B cell (primary cell): ENCODE results near the gene ITGB6. TPM values are rescaled to one million over a fixed set of nuclear protein-coding genes. Genes with fewer than 3 reads are reported as not detected.

ENCODE experiments used
- ATAC-seq: fragments of 200-7000 bp; cut with Tn5 transposase; one replicate; pipeline ENCODE4 v1.10.0; 2021; ENCODE audit warnings: low read depth, mild to moderate bottlenecking, moderate number of reproducible peaks, moderate library complexity
- CTCF ChIA-PET: fragments of 350-600 bp; sonication (Branson Sonifier 250); formaldehyde crosslinking; loops from one replicate; lab custom pipeline; 2021; ENCODE audit warnings: antibody characterized with exemption, inconsistent platforms; lab: Charles Lee
- POLR2A ChIA-PET: fragments of 350-600 bp; sonication (Branson Sonifier 250); formaldehyde crosslinking; loops from one replicate; lab custom pipeline; 2021; ENCODE audit warnings: antibody characterized with exemption; lab: Charles Lee
- DNase-seq: peaks from one replicate; pipeline ENCODE4 v3.0.0; 2013
- H2AFZ ChIP-seq: 2 replicates; pipeline ENCODE4 v1.6.1; 2012; ENCODE audit warnings: mild to moderate bottlenecking, low read depth, low read length; ENCODE audit not compliant: insufficient read depth, poor library complexity, severe bottlenecking
- H3K27ac ChIP-seq, 2 donors: 1 replicate in 1 of 2; 2 replicates in 1 of 2; pipeline ENCODE4 v1.5.1; 2012 to 2013; ENCODE audit warnings: low read length in 2 of 2, mild to moderate bottlenecking in 2 of 2, moderate library complexity in 1 of 2
- H3K27me3 ChIP-seq, 4 experiments: fragments of 200-600 bp in 1 of 4; sonication (generic) in 1 of 4; replicated peaks in 1 of 4; 1 replicate in 2 of 4; 2 replicates in 2 of 4; pipeline versions ENCODE4 v1.6.1 to v1.7.0; 2013 to 2016; ENCODE audit warnings: low read length in 3 of 4, mild to moderate bottlenecking in 2 of 4, mixed read lengths in 1 of 4, moderate library complexity in 1 of 4; ENCODE audit not compliant: insufficient read depth in 4 of 4, control insufficient read depth in 3 of 4; ENCODE audit errors: control extremely low read depth in 1 of 4
- H3K36me3 ChIP-seq, 2 experiments: replicated peaks in 1 of 2; 1 replicate in 1 of 2; 2 replicates in 1 of 2; pipeline versions ENCODE4 v1.6.1 to v1.7.1; 2013; ENCODE audit warnings: low read length in 1 of 2; ENCODE audit not compliant: insufficient read depth in 2 of 2, control insufficient read depth in 1 of 2; ENCODE audit errors: control extremely low read depth in 1 of 2, extremely low read depth in 1 of 2
- H3K4me1 ChIP-seq, 2 donors: fragments of 200-600 bp in 1 of 2; sonication (generic) in 1 of 2; 1 replicate in 1 of 2; 2 replicates in 1 of 2; pipeline versions ENCODE4 v1.5.1 to v1.6.1; 2013 to 2017; ENCODE audit warnings: low read length in 2 of 2; ENCODE audit not compliant: control insufficient read depth in 2 of 2, insufficient read depth in 2 of 2
- H3K4me2 ChIP-seq: replicated peaks from 2 replicates; pipeline ENCODE3; 2012; ENCODE audit warnings: mild to moderate bottlenecking, low read depth, low read length; ENCODE audit not compliant: poor library complexity, severe bottlenecking
- H3K4me3 ChIP-seq, 5 experiments: fragments of 200-600 bp in 1 of 5; sonication (generic) in 1 of 5; 1 replicate in 3 of 5; 2 replicates in 2 of 5; pipeline versions ENCODE4 v1.5.1 to v1.7.0; 2011 to 2016; ENCODE audit warnings: low read length in 4 of 5, mild to moderate bottlenecking in 4 of 5, low read depth in 2 of 5, control low read depth in 1 of 5, moderate library complexity in 1 of 5; ENCODE audit not compliant: insufficient read depth in 1 of 5; ENCODE audit errors: control extremely low read depth in 1 of 5, extremely low read depth in 1 of 5
- H3K79me2 ChIP-seq: fragments of 200-600 bp; sonication (generic); one replicate; pipeline ENCODE4 v1.6.0; 2016; ENCODE audit warnings: low read length; ENCODE audit not compliant: control insufficient read depth, insufficient read depth
- H3K9ac ChIP-seq: fragments of 200-600 bp; sonication (generic); 2 replicates; pipeline ENCODE4 v1.6.1; 2017; ENCODE audit warnings: mild to moderate bottlenecking, low read length, moderate library complexity
- H3K9me3 ChIP-seq, 3 donors: one replicate each; pipeline versions ENCODE4 v1.6.1 to v1.7.1; 2013; ENCODE audit warnings: low read length in 2 of 3; ENCODE audit not compliant: control insufficient read depth in 2 of 3, insufficient read depth in 1 of 3; ENCODE audit errors: control extremely low read depth in 1 of 3
- H4K20me1 ChIP-seq: 2 replicates; pipeline ENCODE4 v1.6.0; 2012; ENCODE audit warnings: mild to moderate bottlenecking, low read length; ENCODE audit not compliant: insufficient read depth, control insufficient read depth, poor library complexity, severe bottlenecking
- H3K27ac Mint-ChIP-seq: one replicate; pipeline ENCODE4 v1.8.0; 2021; ENCODE audit warnings: mixed read lengths
- H3K27me3 Mint-ChIP-seq: one replicate; pipeline ENCODE4 v1.8.0; 2021; ENCODE audit warnings: mixed read lengths
- H3K4me1 Mint-ChIP-seq: one replicate; pipeline ENCODE4 v1.8.0; 2021; ENCODE audit warnings: mixed read lengths
- H3K4me3 Mint-ChIP-seq: one replicate; pipeline ENCODE4 v1.8.0; 2021; ENCODE audit warnings: mixed read lengths
- H3K9me3 Mint-ChIP-seq: one replicate; pipeline ENCODE4 v1.8.0; 2022; ENCODE audit warnings: mixed read lengths; ENCODE audit not compliant: insufficient read depth
- EZH2 ChIP-seq: IDR thresholded peaks from 2 replicates; pipeline ENCODE4 v1.6.1; 2012; ENCODE audit warnings: borderline replicate concordance, low read depth, mild to moderate bottlenecking, moderate library complexity, low read length; ENCODE audit not compliant: insufficient read depth, poor library complexity, severe bottlenecking
- WGBS: methylation state at CpG from one replicate; pipeline ENCODE4 v1.1.5; 2013; ENCODE audit warnings: missing lambda C conversion rate; ENCODE audit not compliant: insufficient coverage; 5-methylcytosine and 5-hydroxymethylcytosine counted together
- intact Hi-C: fragments of 100-400 bp; cut with micrococcal nuclease; formaldehyde crosslinking; loops from one replicate; pipeline ENCODE4 v1.10.0; 2022
- polyA plus RNA-seq: library from polyadenylated mRNA; depleted of rRNA; stranded (reverse); fragments of >200 nt; gene quantifications from 2 replicates; pipeline ENCODE4 v1.2.3, GENCODE V29; 2012
- total RNA-seq, 2 donors: library from RNA; stranded (reverse); fragments of 120-200 nt in 1 of 2; gene quantifications; 1 replicate in 1 of 2; 2 replicates in 1 of 2; pipeline versions ENCODE4 v1.2.3 to v1.2.4, GENCODE V29; 2013 to 2022
- TF ChIP-seq, protein P1 (sequence below): fragments of 200-600 bp; IDR thresholded peaks from one replicate; pipeline ENCODE4 v1.8.0; 2022; ENCODE audit warnings: antibody characterized with exemption, mild to moderate bottlenecking

Gene ITGB6
- total and polyA plus RNA-seq, 2 donors (not counting 1 experiment from before 2014, with no cell fraction given), result not detected

DNA sequence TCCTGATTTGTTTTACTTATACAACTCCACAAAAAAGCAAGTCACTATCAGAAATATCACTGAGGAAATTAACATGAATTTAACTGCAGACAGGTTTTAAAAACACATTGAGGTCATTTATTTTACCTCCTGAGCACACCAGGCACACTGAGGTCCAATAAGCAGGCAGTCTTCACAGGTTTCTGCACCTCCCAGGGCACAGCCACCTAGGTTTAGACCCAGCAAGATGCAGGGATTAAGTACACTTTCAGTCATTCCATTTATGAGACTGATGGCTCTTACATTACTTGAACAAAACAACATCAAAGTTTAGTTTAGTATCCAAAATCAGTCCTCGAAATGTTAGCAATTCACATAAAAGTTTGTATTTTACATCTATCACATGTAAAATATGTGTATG, 1.0 kb downstream of the ITGB6 start:
- no peaks in the 10 kb centered on the region for H3K9me3 Mint-ChIP-seq
- no peak overlapping the region for H3K27ac Mint-ChIP-seq
- DNase-seq (no peak), ATAC-seq (no peak)
- ChIA-PET POLR2A (no interaction called here), CTCF (no interaction called here)
- intact Hi-C loops, result no loop called here
- H3K4me2 ChIP-seq, result no peak overlapping the region
- no peaks in the 10 kb centered on the region for H4K20me1 ChIP-seq
- H3K4me1 Mint-ChIP-seq, result peaks cover 4% of the 10 kb centered on the region
- H3K4me1 ChIP-seq, result no peaks in the 10 kb centered on the region
- TF ChIP-seq, protein P1, sequence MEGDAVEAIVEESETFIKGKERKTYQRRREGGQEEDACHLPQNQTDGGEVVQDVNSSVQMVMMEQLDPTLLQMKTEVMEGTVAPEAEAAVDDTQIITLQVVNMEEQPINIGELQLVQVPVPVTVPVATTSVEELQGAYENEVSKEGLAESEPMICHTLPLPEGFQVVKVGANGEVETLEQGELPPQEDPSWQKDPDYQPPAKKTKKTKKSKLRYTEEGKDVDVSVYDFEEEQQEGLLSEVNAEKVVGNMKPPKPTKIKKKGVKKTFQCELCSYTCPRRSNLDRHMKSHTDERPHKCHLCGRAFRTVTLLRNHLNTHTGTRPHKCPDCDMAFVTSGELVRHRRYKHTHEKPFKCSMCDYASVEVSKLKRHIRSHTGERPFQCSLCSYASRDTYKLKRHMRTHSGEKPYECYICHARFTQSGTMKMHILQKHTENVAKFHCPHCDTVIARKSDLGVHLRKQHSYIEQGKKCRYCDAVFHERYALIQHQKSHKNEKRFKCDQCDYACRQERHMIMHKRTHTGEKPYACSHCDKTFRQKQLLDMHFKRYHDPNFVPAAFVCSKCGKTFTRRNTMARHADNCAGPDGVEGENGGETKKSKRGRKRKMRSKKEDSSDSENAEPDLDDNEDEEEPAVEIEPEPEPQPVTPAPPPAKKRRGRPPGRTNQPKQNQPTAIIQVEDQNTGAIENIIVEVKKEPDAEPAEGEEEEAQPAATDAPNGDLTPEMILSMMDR, result no peak
- TF ChIP-seq EZH2, result no peak
- H3K27ac ChIP-seq, result no peak overlapping the region
- H2AFZ ChIP-seq, result no peak overlapping the region
- no peaks in the 10 kb centered on the region for H3K9me3 ChIP-seq
- no peak overlapping the region for H3K4me3 Mint-ChIP-seq
- H3K27me3 Mint-ChIP-seq, result no peaks in the 10 kb centered on the region
- no CpG with 5 or more reads among the region's 1 CpG for WGBS
- no peak overlapping the region for H3K9ac ChIP-seq
- no peaks in the 10 kb centered on the region for H3K27me3 ChIP-seq
- no peaks in the 10 kb centered on the region for H3K79me2 ChIP-seq
- H3K36me3 ChIP-seq, result no peaks in the 10 kb centered on the region
- no peak overlapping the region for H3K4me3 ChIP-seq

DNA sequence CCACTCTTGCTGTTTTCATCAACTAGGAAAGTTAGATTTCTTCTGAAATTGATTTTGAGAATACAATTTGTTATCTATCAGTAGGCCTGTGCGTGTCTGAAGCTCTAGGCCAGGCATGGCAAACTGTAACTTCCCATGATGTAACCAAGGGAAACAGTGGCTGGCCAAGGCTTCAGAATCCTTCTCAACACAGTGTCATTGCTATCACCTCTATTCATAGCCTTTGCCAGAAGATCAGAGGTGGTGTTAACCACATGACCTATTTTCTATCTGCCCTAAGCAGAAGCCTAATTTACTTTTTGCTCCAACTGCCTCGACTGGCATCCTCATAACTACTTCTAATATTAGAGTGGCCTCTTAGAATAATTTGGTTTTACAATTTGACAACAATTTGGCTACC, 2.5 kb downstream of the ITGB6 start:
- H3K4me3 Mint-ChIP-seq, result no peak overlapping the region
- intact Hi-C loops, result no loop called here
- Histone ChIP-seq H3K27me3 (no peaks in the 10 kb centered on the region), H3K4me3 (no peak overlapping the region), H3K27ac (no peak overlapping the region), H3K36me3 (no peaks in the 10 kb centered on the region), H3K9me3 (no peaks in the 10 kb centered on the region), H3K79me2 (no peaks in the 10 kb centered on the region), H4K20me1 (no peaks in the 10 kb centered on the region), H3K9ac (no peak overlapping the region), H3K4me2 (no peak overlapping the region), H3K4me1 (no peaks in the 10 kb centered on the region), H2AFZ (no peak overlapping the region)
- ATAC-seq, result no peak
- DNase-seq, result no peak
- H3K27me3 Mint-ChIP-seq, result no peaks in the 10 kb centered on the region
- TF ChIP-seq, protein P1, result no peak
- TF ChIP-seq EZH2, result no peak
- H3K4me1 Mint-ChIP-seq, result peaks cover 4% of the 10 kb centered on the region
- POLR2A ChIA-PET, result no interaction called here
- WGBS, result 100% methylated on average over 1 of the region's 2 CpGs
- no peak overlapping the region for H3K27ac Mint-ChIP-seq
- H3K9me3 Mint-ChIP-seq, result no peaks in the 10 kb centered on the region
- CTCF ChIA-PET, result no interaction called here
